Measurements from ENCODE around the gene AP2A1.

DNA sequence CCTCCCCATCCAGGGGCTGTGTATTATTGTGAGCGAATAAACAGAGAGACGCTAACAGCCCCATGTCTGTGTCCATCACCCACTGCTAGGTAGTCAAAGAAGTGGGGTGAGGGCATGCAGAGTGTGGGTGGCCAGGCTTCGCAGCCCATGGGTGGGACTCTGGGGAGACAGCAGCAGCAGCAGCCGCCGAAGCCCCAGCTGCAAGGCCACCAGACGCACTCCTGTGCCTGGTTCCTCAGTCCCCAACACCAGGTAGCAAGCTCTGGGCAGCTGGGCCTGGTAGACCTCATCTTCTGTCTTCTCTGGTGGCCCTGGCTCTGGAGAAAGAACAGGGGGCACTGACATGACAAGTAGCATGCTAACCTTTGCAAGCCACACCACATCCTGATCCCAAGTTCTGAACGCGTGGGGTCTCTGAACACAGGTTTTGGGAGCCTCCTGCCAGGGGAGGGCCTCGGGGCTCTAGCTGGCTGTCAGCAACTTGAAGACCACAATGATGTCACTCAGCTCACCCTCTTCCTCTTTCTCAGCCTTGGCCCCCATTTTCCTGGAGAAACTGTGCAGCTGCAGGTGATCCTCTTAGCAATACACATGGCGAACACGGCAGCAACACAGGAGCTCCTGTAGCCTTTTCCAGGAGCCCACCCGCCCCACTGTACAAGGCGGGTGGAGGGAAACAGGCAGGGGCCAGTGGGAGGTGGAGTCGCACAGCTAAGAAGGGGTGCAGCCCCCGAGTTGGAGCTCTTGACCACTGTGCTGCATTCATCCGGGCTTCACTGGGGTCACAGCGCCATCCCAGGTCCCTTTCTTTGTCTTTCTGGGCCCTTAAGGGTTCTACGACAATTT lies 40.5 kb downstream of the AP2A1 start:
- TF ChIP-seq RAD21 (IDR thresholded peaks at IDR 0.05; ENCODE audit: low read depth), result no peak
- TF ChIP-seq, protein P1, sequence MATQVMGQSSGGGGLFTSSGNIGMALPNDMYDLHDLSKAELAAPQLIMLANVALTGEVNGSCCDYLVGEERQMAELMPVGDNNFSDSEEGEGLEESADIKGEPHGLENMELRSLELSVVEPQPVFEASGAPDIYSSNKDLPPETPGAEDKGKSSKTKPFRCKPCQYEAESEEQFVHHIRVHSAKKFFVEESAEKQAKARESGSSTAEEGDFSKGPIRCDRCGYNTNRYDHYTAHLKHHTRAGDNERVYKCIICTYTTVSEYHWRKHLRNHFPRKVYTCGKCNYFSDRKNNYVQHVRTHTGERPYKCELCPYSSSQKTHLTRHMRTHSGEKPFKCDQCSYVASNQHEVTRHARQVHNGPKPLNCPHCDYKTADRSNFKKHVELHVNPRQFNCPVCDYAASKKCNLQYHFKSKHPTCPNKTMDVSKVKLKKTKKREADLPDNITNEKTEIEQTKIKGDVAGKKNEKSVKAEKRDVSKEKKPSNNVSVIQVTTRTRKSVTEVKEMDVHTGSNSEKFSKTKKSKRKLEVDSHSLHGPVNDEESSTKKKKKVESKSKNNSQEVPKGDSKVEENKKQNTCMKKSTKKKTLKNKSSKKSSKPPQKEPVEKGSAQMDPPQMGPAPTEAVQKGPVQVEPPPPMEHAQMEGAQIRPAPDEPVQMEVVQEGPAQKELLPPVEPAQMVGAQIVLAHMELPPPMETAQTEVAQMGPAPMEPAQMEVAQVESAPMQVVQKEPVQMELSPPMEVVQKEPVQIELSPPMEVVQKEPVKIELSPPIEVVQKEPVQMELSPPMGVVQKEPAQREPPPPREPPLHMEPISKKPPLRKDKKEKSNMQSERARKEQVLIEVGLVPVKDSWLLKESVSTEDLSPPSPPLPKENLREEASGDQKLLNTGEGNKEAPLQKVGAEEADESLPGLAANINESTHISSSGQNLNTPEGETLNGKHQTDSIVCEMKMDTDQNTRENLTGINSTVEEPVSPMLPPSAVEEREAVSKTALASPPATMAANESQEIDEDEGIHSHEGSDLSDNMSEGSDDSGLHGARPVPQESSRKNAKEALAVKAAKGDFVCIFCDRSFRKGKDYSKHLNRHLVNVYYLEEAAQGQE (IDR thresholded peaks at IDR 0.05; ENCODE audit: low read depth), result no peak
- no peak for TF ChIP-seq CREB1 (IDR thresholded peaks at IDR 0.05; ENCODE audit: low read depth)

Data from Ishikawa (cell line).